HG02943 (cell line): ENCODE results near the gene OR52N4.
"Not testable (repeated sequence)": the region's sequence is repeated elsewhere in the genome, so short reads cannot be mapped to it uniquely, and the experiment has no call there.

Experiments
- ATAC-seq: cut with Tn5 transposase; IDR thresholded peaks from one replicate; pipeline ENCODE4 v1.9.1; 2021; ENCODE audit warnings: mild to moderate bottlenecking, low read depth, moderate library complexity; ENCODE audit not compliant: unreplicated experiment

Gene OR52N4

DNA sequence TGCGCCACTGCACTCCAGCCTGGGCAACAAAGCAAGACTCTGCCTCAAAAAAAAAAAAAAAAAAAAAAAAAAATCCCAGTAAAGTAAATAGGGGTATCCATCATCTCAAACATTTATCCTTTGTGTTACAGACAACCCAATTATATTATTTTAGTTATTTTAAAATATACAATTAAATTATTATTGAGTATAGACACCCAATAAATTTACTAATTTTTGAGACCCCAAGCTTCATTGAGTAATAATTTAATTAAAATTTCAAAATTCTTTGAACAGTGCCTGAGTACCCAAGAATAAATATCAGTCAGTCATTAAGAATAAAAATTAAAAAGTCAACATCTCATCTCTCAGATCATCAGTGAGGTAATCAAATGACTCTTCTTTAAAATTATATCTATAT lies at the start of gene OR52N4:
TSS of gene OR52N4 (plus strand) at position 301 of the 400 bp plus-strand sequence. CDS start 498 bp downstream, outside the sequence.
- no peak for ATAC-seq

DNA sequence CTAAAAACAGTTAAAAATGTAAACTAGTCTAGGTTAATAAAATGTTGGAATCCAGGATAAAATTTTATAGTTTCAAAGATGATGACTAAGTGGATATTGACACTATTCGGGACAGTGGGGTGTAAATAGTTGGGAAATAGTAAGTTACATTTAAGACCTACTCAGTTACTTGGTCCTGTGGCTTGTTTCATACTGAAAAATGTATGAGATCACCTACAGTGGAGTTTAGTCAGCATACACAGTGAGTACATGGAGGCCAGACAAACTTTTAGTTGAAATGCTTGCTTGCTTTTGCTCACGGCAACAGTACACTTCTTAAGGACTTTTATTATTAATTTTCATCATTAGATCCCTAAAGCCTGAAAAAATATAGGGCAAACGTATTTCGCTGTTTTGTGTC lies 48.4 kb upstream of the OR52N4 start:
- ATAC-seq = no peak

DNA sequence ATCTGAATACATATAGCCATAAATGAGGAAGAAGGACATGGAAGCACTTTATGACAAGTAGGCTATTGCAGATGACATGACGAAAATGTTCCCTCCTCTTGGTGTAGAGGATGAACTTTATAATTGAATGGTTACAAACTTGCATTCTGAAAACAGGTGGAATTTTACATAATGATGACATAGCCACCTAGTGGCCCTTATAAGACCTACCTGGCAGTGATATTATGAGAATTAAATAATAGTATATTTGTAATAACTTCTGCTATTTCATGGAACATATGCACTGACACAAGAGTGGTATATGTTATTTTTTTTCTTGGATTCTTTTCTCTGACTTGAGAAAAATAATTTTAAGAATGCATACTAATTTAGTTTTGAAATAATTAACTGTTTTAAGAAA lies 41.5 kb upstream of the OR52N4 start:
- ATAC-seq = no peak

DNA sequence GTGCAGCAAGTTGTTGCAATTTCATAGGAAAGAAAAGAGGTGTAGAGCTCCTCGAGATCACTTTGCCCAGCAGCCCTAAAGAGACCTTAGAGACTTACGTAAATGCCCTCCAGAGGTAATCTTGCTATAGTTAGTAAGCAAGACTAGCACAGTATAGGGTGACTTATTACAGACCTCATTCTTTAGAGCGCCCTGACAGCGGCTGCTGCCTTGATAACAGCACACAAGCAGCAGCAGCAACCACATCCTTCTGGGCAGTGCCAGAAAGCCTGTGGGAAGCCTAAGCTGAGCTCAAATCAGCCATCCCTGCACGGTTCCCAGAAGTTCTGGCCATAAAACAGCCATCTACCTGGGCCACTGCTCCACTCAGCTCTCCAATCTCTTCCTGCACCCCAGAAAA lies 40.3 kb upstream of the OR52N4 start:
- ATAC-seq = no peak

DNA sequence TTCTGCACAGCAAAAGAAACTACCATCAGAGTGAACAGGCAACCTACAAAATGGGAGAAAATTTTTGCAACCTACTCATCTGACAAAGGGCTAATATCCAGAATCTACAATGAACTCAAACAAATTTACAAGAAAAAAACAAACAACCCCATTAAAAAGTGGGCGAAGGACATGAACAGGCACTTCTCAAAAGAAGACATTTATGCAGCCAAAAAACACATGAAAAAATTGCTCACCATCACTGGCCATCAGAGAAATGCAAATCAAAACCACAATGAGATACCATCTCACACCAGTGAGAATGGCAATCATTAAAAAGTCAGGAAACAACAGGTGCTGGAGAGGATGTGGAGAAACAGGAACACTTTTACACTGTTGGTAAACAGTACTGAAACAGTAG lies 37.5 kb upstream of the OR52N4 start:
- ATAC-seq = not testable (repeated sequence)

DNA sequence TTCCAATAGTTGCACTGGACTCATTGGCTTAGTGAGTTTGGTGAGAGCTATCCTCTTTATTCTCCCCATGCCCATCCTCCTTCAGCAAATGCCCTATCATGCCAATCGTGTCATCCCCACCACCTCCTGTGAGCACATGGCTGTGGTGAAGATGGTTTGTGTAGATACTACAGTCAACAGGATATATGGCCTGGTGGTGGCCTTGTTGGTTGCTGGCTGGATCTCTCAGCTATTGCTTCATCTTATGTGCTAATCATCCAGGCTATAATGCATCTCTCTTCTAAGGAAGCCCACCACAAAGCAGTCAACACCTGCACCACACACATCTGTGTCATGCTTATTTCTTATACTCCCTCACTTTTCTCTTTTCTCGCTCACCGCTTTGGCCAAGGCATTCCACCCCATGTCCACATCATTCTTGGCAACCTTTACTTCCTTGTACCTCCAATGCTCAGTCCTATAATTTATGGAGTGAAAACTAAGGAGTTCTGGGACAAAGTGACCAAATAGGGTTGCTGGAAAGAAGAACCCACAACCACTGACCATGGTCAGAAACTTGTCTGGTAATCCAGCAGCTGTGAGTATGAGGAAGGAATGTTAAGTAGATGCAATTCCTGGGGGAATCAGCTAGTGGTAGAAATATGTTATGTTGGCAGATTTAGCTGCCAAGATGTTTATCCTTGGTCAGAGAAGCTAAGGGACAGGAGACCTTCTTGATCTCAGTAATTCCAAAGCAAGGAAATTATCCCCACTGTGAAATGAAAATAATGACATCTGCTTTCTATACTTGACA lies 34.1 kb upstream of the OR52N4 start:
- no peak for ATAC-seq

DNA sequence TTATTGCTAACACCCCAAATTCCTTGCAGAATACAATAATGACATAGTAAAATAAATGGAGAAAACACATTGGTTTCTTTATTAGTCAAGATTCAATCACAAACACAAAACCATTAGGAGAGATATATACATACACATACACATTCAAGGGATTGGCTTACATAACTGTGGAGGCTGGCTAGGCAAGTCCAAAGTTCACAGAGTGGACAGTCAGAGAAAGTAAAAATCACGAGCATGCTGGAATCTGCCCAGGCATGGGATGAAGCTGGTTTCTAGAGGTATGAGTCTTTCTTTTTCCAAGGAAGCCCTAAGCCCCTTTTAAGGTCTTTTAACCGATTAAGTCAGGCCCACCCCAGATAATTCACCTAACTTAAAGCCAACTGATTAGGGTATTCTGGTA lies 31.4 kb upstream of the OR52N4 start:
- no peak for ATAC-seq

DNA sequence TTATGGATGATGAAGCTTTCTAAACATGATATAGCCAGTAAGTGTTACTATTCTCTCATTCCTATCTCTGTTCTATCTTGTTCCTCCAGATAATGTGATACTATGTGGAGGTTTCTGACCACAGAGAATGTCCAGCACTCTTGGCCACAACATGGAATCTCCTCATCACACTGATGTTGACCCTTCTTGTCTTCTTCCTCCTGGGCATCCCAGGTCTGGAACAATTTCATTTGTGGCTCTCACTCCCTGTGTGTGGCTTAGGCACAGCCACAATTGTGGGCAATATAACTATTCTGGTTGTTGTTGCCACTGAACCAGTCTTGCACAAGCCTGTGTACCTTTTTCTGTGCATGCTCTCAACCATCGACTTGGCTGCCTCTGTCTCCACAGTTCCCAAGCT lies 27.7 kb upstream of the OR52N4 start:
- no peak for ATAC-seq

DNA sequence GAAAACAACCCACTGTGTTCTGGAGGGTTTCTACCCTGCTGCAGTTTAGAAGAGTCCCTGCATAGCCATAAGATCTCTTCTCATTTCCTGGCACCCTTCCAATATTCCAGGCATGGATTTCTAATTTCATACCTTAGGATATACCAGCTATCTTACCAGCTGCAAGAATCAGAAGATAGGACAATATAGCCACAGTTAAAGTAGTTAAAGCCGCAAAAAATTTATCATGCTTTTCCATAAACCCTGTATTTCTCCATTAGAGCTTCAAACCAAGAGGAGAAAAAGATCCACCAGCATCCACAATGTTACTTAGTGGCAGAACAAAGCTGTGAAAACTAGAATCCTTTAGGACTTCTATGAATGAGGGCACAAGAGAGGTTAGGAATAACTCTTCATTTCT lies 26.4 kb upstream of the OR52N4 start:
- ATAC-seq = no peak

DNA sequence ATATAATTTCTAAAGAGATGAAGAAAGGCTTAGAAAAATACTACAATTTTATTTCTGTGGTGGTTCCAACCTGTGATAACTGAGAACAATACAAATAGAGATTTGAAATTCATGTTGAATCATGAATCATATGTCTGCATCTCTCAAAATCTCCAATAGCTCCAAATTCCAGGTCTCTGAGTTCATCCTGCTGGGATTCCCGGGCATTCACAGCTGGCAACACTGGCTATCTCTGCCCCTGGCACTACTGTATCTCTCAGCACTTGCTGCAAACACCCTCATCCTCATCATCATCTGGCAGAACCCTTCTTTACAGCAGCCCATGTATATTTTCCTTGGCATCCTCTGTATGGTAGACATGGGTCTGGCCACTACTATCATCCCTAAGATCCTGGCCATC lies 17.6 kb upstream of the OR52N4 start, which contains the start of gene OR56B1:
TSS of gene OR56B1 (plus strand) at position 53 of the 400 bp plus-strand sequence. CDS start at position 122, 69 bp downstream.
- ATAC-seq = no peak

DNA sequence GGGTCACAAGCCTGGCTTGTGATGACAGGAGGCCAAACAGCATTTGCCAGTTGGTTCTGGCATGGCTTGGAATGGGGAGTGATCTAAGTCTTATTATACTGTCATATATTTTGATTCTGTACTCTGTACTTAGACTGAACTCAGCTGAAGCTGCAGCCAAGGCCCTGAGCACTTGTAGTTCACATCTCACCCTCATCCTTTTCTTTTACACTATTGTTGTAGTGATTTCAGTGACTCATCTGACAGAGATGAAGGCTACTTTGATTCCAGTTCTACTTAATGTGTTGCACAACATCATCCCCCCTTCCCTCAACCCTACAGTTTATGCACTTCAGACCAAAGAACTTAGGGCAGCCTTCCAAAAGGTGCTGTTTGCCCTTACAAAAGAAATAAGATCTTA lies 17.0 kb upstream of the OR52N4 start:
- no peak for ATAC-seq

DNA sequence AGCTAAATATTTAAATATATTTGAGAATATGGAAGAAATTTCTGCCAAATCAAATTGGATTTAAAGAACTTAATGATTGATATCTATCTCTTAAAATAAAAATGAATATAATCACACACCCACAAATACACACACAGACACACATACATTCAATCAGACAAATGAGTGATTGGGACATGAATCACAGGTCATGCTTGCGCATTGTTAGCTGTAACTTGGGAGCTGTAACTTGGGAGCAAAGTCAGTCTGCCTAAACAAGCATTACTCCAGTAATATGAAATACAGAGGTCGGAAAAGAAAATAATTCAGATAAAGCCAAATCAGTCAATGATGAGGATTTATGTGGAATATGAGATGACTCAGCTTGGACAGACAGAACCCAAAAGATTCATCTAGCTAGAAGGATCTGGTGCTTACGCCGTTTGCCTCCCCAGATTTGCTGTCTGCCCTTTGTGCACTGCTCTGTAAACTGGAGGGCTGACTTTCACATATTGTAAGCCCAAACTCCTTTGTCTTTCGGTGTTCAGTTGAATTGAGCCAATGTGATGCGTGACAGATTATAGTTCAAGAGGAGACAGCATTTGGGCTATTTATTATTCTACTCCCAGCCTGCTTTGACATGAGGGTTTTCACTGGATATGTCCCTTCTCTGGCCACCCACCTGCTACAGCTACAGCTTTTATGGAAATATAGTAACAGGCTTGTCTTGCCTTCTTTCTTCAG lies 16.2 kb upstream of the OR52N4 start:
- ATAC-seq = no peak

DNA sequence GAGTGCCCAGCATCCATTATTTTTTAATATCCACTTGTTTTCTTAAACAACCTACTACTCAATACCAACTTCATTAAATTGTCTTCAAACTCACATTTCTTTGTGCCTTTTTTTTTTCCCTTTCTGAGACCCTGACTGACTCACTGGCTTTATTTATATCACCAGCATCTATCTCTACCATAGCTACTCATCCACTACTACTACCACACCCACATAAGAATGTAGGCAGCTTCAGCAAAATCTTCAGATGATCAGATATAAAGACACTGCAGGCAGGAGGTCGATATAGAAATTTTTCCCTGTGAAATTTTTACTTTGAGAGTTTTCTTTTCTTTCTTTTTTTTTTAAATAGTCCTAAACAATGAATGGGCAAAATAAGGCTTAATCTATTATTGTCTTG lies 15.6 kb upstream of the OR52N4 start:
- ATAC-seq = no peak

DNA sequence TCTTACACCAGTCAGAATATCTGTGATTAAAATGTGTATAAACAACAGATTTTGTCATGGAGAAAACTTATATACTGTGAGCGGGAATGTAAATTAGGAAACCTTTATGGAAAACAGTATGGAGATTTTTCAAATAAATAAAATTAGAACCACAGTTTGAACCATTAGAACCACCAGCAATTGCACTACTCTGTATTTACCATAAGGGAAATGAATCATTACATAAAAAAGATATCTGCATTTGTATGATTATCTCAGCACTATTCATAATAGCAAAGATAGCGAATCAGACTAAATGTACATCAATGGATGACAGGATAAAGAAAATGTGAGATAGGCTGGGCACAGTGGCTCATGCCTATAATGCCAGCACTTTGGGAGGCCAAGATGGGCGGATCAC lies 7.4 kb upstream of the OR52N4 start:
- ATAC-seq = no peak

DNA sequence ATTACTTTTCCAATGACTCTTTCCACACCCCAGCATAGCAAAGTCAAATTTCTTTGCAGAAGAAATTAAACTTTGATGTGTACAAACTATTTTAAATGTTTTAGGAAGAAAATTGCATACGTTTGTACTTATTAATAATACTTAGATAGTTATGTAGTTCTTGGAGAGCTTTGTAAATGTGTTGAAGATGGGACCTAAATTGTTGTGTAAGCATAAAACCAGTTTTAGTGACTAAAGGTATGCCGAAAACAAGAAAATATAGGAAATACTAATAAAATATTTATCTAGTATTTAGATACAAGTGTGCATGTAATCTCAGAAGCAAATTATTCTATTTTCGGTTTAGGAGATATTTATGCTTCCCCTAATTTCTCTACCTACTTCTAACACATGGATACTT lies 4.2 kb upstream of the OR52N4 start:
- no peak for ATAC-seq

DNA sequence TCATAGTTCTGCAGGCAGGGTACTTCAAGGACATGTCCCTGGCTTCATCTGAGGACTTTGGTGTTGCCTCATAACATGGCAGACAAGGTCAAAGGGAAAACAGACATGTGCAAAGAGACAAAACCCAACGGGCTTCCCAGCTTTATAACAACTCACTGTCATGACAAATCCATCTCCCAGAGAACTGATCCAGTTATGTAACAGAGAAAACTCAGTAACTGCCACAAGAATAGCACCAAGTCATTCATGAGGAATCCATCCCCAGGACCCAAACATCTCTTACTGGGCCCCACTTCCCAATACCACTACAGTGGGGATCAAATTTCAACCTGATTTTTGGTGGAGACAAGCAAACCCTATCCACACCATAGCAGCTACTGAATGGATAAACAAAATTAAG lies 13.0 kb downstream of the OR52N4 start:
- no peak for ATAC-seq

DNA sequence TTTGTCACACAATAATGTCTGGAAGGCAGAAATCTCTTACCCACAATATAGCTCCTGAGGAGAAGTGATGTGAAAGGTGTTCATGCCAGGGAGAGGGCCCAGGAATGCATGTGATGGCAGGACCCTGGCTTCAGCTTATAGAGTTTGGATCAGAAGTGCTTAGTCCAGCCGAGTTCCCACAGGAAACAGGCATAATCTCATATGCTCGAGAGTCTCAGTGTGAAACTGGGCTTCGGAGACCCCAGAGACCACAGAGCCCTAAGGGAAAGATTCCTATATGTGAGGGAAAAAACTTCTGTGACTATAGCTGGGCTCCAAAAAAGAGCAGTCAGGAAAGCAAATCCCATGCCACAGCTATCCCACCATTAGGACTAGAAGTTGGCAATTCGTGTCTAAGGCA lies 29.2 kb downstream of the OR52N4 start, which contains the start of gene OR52N5:
TSS of gene OR52N5 (minus strand) at position 101 of the 400 bp plus-strand sequence. CDS start 4,721 bp downstream, outside the sequence.
- ATAC-seq = no peak

DNA sequence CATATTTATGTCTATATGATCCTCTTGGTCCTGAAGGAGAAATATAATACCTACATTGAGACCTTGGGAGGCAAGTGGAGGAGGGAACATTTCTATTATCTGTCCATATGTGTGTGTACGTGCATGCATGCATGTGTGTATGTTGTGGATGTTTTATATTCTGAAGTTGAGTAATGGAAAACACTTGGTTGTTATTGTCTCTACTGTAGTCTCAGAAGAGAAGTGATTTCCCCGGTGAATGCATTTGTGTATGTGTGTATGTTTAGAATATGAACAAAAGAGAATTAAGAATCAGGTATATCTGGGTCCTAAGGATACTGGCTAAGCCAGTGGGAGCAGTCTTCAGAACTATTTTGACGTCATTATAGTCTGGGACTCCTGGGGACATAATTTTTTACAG lies 37.1 kb downstream of the OR52N4 start, which contains the start of gene OR52N1:
TSS of gene OR52N1 (minus strand) at position 101 of the 400 bp plus-strand sequence. CDS start 2,449 bp downstream, outside the sequence.
- no peak for ATAC-seq

DNA sequence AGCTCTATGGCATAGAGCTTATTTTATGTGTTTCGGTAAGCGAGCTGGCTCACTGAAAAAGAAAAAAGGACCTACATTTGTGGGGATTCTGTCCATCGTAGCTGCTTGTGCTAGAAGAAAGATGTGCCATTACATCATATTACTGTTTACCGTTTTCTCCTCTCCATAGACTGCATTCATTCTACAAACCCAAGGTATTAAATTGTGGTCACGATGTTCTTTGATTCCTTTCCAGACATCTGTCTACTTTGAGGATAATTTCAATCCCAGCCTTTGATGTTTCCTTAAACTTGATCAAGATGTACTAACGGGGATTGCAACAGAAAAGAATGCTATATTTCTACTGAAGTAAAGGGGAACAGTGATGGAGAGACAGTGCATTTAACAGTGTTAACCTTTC lies 42.5 kb downstream of the OR52N4 start:
- no peak for ATAC-seq

DNA sequence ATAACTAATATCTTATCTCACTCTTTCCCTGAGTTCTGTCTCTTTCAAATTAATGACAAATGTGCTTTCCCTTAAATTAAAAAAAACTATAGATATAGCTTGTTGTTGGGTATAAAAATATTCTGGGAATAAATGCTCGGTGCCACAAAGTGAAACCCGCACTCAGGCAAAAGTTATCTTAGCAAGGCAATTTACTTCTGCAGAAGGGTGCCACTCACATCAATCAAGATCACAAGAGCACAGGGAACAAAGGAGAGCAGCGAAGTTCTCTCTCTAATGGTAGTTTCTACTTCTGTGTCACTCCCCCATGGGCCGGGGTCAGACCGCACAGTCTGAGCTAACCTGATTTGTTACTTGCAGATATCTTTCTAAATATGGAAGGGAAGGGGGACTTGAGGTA lies 49.9 kb downstream of the OR52N4 start:
- no peak for ATAC-seq
